NCI-H2107 (cell line): ENCODE measurements around the gene UQCC2.

Source experiments
- DNase-seq: peaks from one replicate; lab custom pipeline; 2025; lab: John Stamatoyannopoulos, UW

Gene UQCC2

DNA sequence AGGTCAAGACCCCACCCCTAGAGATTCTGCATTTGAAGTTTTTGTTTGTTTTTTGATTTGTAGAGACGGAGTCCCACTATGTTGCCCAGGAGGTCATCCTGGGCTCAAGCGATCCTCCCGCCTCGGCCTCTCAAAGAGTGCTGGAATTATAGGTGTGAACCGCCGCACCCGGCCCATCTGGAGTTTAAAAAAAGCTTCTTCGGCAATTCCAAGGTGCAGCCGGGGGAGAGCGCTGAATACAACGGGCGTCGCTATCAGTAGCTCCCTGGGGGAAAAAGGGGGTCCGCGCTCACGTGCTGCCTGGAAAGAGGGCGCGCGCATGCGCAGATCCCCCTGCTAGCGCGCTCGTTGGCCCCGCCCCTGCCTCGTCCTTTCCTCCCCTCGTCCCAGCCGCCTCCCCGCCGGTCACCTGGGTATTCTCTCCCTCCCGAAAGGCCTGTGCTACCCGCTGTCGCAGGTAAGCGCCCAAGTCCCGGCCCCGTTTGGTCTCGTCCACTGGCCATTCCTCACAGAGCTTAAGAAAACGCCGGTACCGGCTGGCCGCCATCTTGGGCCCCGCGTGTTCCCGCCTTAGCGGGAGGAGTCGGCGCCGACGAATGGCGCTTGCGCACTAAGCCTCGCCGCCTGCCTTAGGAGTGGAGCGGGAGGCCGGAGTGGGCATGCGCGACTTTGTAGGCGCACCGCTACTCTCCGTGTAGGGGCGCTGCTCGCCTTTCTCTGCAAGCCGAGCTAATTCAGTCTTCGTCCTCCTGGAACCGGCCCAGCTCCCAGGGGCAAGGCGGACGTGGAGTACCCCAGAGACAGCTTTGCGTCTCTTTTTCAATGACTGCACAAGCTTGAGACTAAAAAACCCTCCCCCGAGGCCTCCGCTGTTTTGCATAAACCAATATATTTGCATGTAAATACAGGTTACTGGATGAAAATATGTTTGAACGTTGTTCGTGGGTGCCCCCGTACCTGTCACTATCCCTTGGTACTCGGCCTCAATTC, at the start of gene UQCC2:
Gene UQCC2, minus strand, starts transcription at position 561 of the 990 bp plus-strand sequence. Its CDS starts 14 bp downstream, at position 547.
- peak; percentile 94 for DNase-seq

DNA sequence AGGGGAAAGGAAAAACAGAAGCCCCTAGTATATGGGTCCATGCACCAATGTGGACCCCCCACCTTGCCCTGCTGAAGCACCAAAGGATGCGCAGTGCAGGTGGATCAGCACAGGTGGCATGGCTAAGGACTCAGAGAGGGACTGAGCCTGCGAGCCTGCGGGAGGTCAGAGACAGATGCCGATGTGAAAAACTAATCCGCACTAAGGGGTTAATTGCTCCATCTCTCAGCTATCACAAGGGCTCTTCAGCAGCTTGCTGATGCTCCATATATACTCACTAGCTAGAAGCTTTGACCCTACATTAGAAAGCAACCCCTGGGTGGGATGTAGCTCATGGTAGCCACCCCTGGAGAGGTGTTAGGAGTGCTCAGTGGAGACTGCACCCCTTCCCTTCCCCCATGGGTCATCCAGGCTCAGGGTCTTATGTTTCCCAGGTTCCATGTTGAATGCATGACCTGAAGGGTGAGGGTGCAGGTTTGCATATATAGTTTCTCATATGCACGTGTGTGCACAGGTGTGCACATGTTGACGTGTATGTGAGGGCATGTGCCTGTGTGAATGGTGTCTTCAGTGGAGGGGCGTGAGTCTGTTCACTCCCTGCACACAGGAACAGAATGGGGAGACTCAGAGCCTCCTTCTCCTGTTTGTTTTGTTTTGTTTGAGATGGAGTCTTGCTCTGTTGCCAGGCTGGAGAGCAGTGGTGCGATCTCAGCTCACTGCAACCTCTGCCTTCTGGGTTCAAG, 48.6 kb upstream of the UQCC2 start:
- DNase-seq: no peak

DNA sequence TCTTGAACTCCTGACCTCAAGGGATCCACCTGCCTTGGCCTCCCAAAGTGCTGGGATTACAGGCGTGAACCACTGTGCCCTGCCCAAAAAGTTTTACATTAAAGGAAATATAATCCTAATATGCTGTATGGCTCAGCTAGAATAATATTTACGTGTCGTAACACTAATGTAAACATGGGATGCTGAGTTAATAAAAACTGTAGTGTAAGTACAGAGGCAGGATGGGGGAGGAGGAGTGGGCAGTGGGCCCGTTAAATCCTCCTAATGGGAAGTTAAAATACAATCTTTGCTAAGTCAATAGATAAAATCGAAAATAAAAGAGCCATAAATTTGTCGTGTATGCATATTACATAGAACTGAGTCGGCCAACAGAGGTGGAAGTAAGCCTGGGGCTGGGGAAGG, 47.3 kb upstream of the UQCC2 start:
- DNase-seq: no peak

DNA sequence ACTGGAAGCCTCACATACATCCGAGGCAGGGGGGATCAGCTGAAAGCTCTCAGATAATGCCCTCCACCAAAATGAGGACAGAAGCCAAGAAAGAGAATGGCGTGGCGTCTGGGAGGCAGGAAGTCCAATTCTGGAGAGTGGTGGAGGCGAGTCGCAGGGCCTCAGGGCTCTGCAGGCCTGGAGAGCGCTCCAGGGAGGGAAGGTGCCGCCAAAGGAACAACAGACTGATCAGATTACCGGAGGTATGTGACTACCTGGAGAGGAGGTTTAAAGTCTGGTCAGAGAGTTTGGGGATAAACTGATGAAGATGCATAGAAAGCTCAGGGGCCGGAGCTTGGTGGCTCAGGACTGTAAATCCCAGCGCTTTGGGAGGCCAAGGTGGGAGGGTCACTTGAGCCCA, 46.4 kb upstream of the UQCC2 start:
- DNase-seq: no peak

DNA sequence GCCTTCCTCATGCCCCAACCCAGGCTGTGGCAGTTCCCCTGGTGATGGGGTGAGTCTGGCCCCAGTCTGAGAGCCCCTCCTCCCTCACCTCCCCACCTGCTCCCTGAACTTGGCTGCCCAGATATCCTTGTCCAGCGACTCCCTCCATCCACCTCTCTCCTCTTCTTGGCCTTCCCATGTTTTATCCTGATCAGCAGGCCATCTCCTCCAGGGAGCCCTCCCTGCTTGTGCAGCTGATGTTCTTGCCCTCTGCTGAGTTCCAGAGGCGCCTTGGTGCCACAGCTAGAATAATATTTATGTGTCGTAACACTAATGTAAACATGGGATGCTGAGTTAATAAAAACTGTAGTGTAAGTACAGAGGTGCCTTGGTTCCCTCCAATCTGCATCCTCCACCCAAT, 45.6 kb upstream of the UQCC2 start:
- DNase-seq: no peak

DNA sequence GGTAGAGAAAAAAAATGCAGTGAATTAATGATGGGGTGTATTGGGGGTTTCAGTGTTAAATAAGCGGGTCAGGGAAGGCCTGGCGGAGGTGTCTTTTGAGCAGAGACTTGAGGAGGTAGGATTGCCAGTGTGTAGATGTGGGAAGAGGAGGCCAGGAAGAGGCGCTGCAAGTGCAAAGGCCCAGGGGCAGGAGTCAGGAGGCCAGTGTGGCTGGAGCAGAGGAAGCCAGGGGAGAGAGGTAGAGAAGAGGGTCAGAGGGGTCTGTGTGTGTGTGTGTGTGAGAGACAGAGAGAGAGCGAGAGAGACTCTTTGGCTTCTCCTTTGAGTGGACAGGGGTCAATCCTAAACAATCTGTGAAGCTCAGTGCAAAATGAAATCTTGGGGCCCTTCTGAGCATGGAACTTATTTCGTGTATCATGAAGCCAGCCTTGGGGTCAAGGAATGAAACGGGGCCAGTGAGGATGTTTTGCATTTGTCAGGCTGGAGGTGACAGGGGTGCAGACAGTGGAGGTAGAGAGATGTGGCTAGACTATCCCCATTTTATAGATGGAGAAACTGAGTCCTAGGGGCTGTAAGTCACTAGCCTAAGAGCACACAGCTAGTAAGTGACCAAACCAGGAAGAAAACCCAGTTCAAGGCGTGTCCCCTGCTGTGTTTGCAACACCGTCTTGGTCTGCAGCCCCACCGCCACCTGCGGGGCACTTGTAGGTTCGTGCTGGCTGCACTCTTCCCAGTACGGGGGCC, 44.9 kb upstream of the UQCC2 start:
- DNase-seq: no peak

DNA sequence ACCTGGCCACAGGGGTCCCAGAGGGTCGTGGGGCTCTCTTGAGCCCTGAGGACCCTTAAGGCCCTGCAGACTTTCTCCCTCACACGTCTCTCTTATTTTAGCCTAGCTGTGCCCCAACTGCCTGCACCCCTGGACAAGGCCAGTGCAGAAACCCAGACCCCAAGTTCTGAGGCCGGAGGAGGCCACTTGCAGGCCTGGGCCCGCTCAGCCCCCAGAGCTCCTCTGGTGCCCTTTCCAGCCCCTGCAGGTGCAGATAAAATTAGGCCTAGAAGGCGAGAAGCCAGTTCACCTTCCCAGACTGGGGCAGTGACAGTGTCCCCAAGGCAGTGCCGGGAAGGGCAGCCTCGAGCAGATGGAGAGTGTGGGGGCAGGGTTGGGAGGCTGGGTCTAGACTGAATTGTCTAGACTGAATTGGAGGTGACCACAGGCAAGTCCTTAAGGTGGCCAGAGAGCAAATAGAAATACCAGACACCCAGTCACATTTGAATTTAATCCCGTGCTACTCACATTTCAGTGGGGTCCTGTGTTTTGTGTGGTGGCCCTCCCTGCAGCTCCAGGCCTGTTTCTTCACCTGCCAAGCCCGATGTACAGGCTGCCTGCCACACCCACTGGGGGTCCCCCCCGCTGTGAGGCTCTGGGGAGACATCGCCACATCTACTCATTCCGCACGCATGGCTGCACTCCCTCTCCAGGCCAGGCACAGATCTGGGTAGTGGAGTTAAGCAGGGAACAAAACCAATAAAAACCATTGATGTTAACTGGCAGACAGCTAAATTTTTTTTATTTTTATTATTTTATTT, 43.8 kb upstream of the UQCC2 start:
- DNase-seq: peak; percentile 72

DNA sequence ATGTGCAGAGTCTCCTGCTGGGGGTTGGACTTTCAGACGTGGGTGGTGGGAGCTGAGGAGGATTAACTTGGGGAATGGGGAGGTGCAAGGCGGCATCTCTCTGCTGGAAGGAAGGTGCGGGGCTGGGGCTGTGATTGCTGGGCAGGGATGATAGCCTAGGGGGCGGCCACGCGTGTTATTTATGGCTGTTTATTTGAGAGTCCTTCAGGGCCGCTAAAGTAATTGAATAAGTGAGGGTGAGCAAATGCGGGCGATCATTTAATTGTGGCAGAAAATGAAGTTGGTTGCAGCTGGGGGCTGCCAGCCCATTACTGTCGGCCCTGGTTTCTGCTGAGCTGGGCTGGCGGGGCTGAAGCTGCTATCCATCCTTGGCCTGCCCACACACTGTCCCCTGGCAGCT, 42.7 kb upstream of the UQCC2 start:
- DNase-seq: no peak

DNA sequence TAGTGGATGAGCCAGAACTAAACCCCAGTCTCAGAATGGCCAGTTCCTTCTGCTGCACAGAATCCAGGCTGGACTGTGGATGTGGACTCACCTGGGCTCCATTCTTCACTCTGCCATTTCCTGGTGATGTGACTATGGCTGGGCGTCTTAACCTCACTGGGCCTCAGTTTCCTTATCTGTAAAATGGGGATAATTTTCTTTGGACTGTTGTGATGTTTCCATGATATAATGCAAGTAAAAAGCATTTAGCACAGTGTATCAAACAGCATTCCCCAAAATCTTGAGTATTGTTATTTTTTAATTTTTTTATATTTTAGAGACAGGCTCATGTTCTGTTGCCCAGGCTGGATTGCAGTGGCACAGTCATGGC, 41.1 kb upstream of the UQCC2 start:
- DNase-seq: no peak

DNA sequence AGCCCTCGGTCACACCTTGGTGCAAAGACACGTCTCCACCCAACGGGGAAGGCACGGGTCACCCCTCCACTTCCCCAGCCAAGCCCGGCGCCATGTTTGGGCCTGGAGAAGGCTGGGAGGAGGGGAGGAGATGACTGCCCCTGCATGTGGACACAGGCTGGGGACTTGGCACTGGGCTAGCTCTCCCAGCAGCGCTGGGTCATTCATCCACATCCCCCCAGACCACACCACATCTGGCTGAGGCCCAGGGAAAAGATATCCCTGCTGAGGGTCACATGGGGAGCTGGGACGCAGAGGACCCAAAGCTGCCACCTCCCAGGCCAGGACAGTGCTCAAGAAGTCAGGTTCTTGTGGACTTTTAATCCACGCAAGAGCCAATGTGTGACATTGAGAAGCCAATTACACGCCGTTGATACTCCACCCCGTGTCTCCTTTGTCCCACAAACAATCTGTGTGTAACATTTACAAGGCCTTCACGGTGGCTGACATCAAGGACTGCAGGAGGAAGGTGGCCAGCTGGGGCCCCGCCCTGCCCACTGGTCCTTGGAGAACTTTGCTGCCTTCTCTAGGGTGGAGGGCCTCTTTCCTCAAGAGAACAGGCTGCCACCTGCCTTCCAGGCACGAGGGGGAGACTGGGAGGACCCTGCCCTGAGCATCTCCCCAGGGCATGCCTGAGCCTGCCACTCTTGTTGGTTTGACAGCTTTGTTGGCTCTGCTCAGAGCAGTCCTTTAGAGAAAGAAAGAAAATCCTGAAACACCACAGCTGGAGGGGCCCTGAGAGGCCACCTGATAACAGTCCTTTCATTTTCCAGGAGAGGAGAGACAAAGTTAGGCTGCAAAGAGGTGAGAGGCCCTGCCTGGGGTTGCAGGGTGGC, 40.5 kb upstream of the UQCC2 start:
- no peak for DNase-seq

DNA sequence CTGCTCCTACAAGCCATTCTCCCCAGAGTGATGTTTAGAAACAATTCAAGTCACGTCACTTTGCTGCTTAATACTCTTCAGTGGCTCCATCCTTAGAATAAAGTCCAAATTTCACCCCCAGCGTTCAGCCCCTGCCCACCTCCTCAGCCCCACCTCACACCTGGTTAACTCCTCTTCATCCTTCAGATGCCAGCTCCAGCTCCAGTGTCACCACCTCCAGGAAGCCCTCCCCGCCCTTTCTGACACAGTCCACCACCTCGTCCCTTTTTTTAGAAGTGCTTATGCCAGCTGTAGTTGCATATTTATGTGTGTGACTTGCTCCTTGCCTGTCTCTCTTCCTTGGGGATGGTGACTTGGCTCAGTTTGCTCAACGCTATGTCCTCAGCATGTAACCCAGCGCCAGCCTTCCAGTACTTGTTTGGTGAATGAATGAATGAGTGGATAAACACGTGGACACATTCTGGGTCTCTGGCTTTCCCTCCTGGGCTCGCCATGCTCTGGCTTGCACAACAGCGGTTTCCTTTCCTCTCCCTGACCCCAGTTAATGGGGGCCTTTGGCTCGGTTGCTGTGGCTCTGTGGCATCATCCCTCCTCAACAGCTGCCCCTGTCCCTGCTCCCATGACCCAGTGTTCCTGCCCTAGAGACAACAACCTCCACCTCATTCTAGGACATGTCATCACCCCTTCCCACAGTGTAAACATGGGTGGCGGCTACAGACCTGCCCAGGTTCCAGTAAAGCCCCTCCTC, 38.9 kb upstream of the UQCC2 start:
- DNase-seq: no peak

DNA sequence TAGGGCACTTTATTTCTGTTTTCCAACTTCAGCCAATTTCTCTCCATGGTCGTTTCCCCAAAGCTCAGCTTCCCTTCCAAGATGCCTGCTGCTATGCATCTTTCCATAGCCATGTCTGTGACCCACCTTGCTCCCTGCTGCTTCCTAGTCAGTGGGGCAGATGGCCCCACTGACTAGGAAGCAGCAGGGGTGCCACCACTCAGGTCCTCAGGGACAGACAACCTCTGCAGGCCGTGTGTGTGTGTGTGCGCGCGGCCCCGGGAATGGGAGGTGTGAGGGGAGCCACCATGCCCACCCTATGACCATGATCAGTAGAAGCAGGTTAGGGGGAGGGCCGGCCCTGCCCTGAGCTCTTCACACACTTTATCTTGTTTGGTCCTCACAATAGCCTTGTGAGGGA, 37.9 kb upstream of the UQCC2 start:
- no peak for DNase-seq

DNA sequence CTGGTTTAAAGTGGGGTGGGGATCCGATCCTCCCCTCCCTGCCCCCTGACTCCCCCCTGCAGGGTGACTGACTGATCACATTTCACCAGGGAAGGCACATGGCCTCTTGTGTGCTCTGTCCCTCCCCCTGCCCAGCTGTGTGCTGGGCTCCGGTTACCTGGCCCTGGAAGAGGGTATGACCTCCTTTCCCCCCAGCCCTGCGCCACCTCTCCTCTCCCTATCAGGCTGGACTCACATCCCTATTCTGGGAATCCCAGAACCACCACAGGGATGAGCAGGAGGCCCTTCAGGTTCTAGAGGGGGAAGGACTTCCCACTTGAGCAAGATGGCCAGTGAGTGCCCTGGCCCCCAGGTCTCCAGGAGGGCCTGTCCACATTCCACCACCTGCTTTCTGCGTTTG, 37.3 kb upstream of the UQCC2 start:
- DNase-seq: no peak

DNA sequence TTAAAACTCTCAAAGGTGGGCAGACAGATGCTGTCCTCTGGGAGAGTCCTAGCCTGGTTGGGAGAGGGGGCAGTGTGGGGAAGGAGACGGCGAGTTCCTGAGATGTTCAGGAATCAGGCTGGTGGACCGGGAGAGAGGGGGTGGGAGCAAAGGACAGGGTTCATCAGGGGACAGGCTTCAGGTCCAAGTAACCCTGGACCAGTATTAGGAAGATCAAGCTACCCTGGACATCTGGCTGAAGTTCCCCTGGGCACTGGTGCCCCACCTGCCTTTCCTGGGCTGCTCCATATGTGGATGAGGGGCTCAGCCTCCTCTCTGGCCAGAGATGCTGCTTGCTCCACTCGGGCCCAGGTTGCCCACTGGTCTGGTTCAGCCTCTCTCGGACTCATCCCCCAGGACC, 36.3 kb upstream of the UQCC2 start:
- no peak for DNase-seq

DNA sequence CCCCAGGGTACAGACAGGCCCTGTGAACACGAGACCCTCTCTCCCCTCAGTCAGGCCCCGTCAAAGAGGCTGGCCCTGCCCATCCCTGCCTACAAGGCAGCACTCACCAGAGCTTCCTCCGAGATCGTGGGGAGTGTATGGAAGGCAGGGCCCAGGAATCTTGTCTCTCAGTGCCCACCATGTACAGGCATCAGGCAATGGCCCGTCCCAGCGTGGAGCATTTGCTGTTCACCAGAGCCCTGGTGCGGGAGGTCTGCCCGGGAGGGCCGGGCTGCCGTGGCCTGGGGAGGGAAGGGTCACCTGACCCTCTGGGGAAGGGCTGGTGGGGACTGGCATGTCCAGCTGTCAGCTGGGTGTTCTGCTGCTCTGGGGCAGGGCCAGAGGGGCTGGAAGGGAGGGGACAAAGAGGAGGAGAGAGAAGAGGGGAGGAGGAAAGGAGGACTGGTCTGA, 35.2 kb upstream of the UQCC2 start, which contains the start of gene IP6K3:
Gene IP6K3, minus strand, starts transcription at position 255 of the 450 bp plus-strand sequence. CDS start 11,429 bp downstream, outside the sequence.
- no peak for DNase-seq

DNA sequence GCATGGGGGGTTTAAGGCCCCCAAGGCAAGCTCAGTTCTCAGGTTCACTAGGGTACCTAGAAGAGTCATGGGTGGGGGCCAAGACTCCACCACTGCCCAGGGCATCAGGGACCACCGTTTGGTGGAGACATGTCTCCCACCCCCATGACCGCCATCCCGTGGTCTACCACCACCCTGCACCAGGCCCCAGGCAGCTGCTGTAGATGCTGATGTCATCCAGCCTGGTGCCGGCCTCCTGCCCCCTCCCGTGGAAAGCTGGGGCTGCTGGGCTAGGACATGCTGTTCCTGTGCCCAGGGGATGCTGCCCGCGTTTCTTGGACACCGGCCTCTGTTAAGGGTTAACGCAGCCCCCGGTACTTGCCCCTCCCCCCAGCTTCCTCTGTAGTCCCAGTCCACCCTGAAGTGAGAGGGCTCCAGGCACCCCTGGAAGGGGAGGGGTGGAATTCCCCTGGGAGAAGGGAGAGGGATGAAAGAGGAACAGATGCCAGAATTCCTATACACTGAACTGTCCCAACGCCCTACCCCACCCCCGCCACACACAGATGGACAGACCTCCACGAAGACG, 34.6 kb upstream of the UQCC2 start:
- no peak for DNase-seq

DNA sequence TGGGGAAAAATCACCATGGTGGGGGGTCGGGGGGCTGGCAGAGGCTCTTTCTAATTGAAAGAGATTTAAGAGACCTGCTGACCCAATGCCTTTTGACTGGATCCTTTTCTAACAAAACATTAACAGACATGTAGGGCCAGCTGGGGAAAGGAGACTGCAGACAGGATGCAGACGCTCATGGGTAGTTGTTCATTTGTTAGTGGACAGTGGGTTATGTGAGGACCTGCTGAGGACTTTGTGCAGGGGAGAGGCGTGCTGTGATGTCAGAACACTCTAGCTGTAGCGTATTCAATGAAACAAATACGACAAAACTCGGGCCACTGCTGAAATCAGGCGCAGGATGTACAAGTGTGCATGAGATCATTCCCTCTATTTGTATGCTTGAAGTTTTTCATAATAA, 34.0 kb upstream of the UQCC2 start:
- DNase-seq: no peak

DNA sequence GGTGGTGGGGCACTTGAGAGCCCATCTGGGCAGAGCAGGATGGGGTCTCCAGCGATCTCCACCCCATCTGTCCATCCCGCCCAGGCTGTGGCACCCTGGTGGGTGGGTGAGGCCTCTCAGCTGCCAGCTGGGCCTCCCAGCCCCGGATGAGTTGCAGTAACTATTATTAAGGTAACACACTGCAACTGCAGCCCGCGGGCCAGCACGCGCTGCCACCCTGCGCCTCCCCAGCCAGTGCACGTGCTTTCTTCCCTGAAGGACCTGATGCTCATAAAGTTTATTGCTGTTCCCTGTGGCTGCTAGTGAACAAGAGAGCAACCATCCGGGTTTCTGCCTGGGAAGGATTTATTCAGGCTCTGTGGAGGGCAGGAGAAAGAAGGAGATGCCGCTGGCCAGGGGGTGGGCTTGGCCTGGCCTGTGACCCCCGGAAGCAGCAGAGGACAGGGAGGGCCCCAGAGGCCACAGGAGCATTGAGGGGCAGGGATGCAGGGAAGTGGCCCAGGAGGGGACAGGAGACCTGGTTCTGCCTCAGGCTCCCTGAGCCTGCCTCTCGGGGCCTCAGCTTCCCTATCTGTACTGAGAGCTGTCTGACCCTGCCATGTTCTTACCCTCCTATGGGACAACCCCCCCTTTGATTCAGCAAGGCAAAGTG, 33.5 kb upstream of the UQCC2 start:
- peak; percentile 50 for DNase-seq
